ENCODE data around the gene DDX1. TPM values are rescaled to one million over a fixed set of nuclear protein-coding genes. Genes with fewer than 3 reads are reported as not detected.

Gene DDX1
- total and polyA plus RNA-seq, 2 of the 4 experiments (the other 2 are of a cell fraction): 73.6 to 74.9 TPM

DNA sequence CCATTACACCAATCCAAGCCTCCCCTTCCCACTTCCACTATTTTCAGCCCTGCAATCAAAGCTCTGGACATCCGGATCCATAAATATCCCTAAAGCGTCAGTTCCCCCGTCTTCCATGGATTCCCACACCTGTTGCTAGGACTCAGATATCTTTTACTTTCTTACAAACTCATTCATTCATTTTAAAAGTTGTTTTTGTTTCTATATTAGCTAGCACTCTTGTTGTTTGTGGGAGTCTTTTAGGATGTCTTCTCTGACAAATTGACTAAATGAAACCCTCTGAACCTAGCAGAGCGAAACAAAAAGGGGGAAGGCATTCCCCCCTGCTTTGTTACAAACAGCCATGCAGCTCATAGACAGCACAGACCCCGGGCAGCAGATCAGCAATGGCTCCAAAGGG is 21.6 kb upstream of the DDX1 start:
- WGBS, 2 experiments (ENCODE audit: extremely low coverage in 2 of 2, insufficient read length in 1 of 2): 67% methylated on average over 1 of the region's 5 CpGs; no CpG with 5 or more reads in 1 of the 2 experiments
- no peak for DNase-seq
- Histone ChIP-seq H3K4me3 (ENCODE audit: insufficient read depth, low read depth, low read length) (no peak overlapping the region), H2AK9ac (replicated peaks; ENCODE audit: low read depth, low read length, poor library complexity) (no peak overlapping the region), H4K20me1 (ENCODE audit: insufficient read depth, low read length) (no peaks in the 10 kb centered on the region), H4K5ac (ENCODE audit: low read depth, low read length) (no peak overlapping the region), H3K14ac (replicated peaks; ENCODE audit: low read depth, low read length) (no peak overlapping the region), H2BK120ac (ENCODE audit: low read depth, low read length) (no peak overlapping the region), H4K8ac (ENCODE audit: low read depth in 2 of 2, low read length in 2 of 2) (no peak overlapping the region), H3K9me1 (ENCODE audit: insufficient read depth, low read length) (no peaks in the 10 kb centered on the region), H3K9ac (ENCODE audit: low read depth, low read length) (no peak overlapping the region), H3K36me3 (ENCODE audit: control insufficient read depth, insufficient read depth, low read length) (no peaks in the 10 kb centered on the region), H3K9me3 (ENCODE audit: control insufficient read depth, insufficient read depth, low read length) (no peaks in the 10 kb centered on the region), H3K4me2 (ENCODE audit: low read depth, low read length) (no peak overlapping the region), H3K79me1 (ENCODE audit: low read depth in 1 of 2, low read length in 2 of 2) (no peaks in the 10 kb centered on the region), H3K4me1 (ENCODE audit: control insufficient read depth, insufficient read depth, low read length) (no peaks in the 10 kb centered on the region), H2BK5ac (ENCODE audit: low read depth, low read length, poor library complexity, severe bottlenecking) (no peak overlapping the region), H4K91ac (ENCODE audit: insufficient read depth, low read depth, low read length) (no peak overlapping the region), H2AK5ac (ENCODE audit: low read depth, low read length) (no peak overlapping the region), H2BK15ac (ENCODE audit: low read depth, low read length) (no peak overlapping the region), H3K18ac (ENCODE audit: low read depth, low read length) (no peak overlapping the region), H3K23ac (ENCODE audit: low read depth, low read length) (no peak overlapping the region), H2BK20ac (ENCODE audit: low read depth, low read length) (no peak overlapping the region), H3K27me3 (ENCODE audit: control insufficient read depth, insufficient read depth, low read length) (no peaks in the 10 kb centered on the region), H3K4ac (ENCODE audit: low read depth, low read length) (no peak overlapping the region), H2AFZ (replicated peaks; ENCODE audit: low read length, poor library complexity) (no peak overlapping the region), H3K27ac (ENCODE audit: insufficient read depth, low read length) (no peak overlapping the region), H3K56ac (ENCODE audit: extremely low read depth, insufficient read depth, low read length) (no peak overlapping the region)
- no TSS peak for BruUV-seq (replicated peaks)
- ChIA-PET POLR2A (ENCODE audit: unreplicated experiment) (no interaction called here), CTCF (no interaction called here)
- no peak for ATAC-seq (ENCODE audit: low read depth)
- TF ChIP-seq MAZ (IDR thresholded peaks at IDR 0.05; ENCODE audit: borderline replicate concordance, low read depth, low read length): no peak
- dilution Hi-C loops (cut with HindIII; ENCODE audit: low sequenced_read_pairs, unreplicated experiment) (no loop called here), intact Hi-C loops (cut with micrococcal nuclease) (loop anchor here (10.0 kb wide), 1 partner anchor 1055 kb away; no protein-coding TSS in a partner anchor), in situ Hi-C loops (cut with MboI; ENCODE audit: low sequenced_read_pairs) (no loop called here)

All from IMR-90 (cell line).